AG04450 (cell line): Measurements from ENCODE around the gene IPO13. TPM values are rescaled to one million over a fixed set of nuclear protein-coding genes. Genes with fewer than 3 reads are reported as not detected.

Experiments
- CTCF ChIA-PET: fragments of 300-600, 350-600 bp; formaldehyde crosslinking; extraction: SDS; loops from one replicate; lab custom pipeline; 2022; ENCODE audit warnings: antibody characterized with exemption, inconsistent platforms; lab: Charles Lee
- POLR2A ChIA-PET: fragments of 350-600 bp; formaldehyde crosslinking; extraction: SDS; loops from one replicate; lab custom pipeline; 2021; ENCODE audit warnings: antibody characterized with exemption, inconsistent platforms; lab: Yijun Ruan, JAX
- DNase-seq: peaks from one replicate; pipeline ENCODE4 v3.0.0-alpha.2; 2011; ENCODE audit warnings: low read depth, low spot score
- H3K27ac ChIP-seq: one replicate; pipeline ENCODE4 v1.5.1; 2012; ENCODE audit warnings: low read depth, low read length, control low read depth
- H3K27me3 ChIP-seq: one replicate; pipeline ENCODE4 v1.6.0; 2012; ENCODE audit warnings: low read length; ENCODE audit not compliant: control insufficient read depth, insufficient read depth
- H3K4me3 ChIP-seq: 2 replicates; pipeline ENCODE4 v1.5.1; 2011; ENCODE audit warnings: mild to moderate bottlenecking, low read depth, low read length, control low read depth
- H3K9me3 ChIP-seq: 2 replicates; pipeline ENCODE4 v1.5.1; 2012; ENCODE audit warnings: low read length; ENCODE audit not compliant: control insufficient read depth, insufficient read depth
- CTCF ChIP-seq: IDR thresholded peaks from 2 replicates; pipeline ENCODE4 v1.5.1; 2011; ENCODE audit warnings: low read depth, low read length, control low read depth, inconsistent platforms
- polyA plus RNA-seq: library from polyadenylated mRNA; depleted of rRNA; stranded (reverse); fragments of >200 nt; gene quantifications from 2 replicates; pipeline ENCODE4 v1.2.3, GENCODE V29; 2011

The IPO13 gene
- polyA plus RNA-seq, 1 experiment = 11.2 TPM

- no peak for TF ChIP-seq CTCF
- no peak overlapping the region for H3K27ac ChIP-seq
- no peak for DNase-seq
- H3K4me3 ChIP-seq = no peak overlapping the region
- POLR2A ChIA-PET = no interaction called here
- H3K27me3 ChIP-seq = no peaks in the 10 kb centered on the region
- no peaks in the 10 kb centered on the region; the same call in 1 of the 2 replicates for H3K9me3 ChIP-seq
- CTCF ChIA-PET = interaction anchor here (1.1 to 1.8 kb wide), 2 partner anchors 34 to 80 kb away, joined by 3 to 4 read pairs; no protein-coding TSS in a partner anchor
These were observed 21.7 kb downstream of the IPO13 start for GRCh38 chr1:43968348-43968948.

GRCh38 chr1:43969416-43969745, 22.6 kb downstream of the IPO13 start:
- POLR2A ChIA-PET = interaction anchor here (0.7 kb wide), 1 partner anchor 62 kb away, joined by 3 read pairs; no protein-coding TSS in a partner anchor
- no peak for DNase-seq
- H3K27ac ChIP-seq = no peak overlapping the region
- H3K27me3 ChIP-seq = no peaks in the 10 kb centered on the region
- CTCF ChIA-PET = interaction anchor here (2.2 kb wide), 1 partner anchor 35 kb away, joined by 12 read pairs; no protein-coding TSS in a partner anchor
- TF ChIP-seq CTCF = no peak
- no peak overlapping the region for H3K4me3 ChIP-seq
- no peaks in the 10 kb centered on the region; the same call in 1 of the 2 replicates for H3K9me3 ChIP-seq

GRCh38 chr1:43969746-43970466, 23.2 kb downstream of the IPO13 start, which contains the start of gene DPH2:
TSS of gene DPH2 (plus strand) at chr1:43970010. CDS start at chr1:43970176, 166 bp downstream.
- Histone ChIP-seq H3K27ac (no peak within 1 kb of the TSS), H3K27me3 (no peaks in the 10 kb centered on the region), H3K4me3 (peak within 1 kb of the TSS; percentile 94), H3K9me3 (no peaks in the 10 kb centered on the region; the same call in none of the 2 replicates)
- no peak; the same call in 1 of the 2 replicates for TF ChIP-seq CTCF
- peak; percentile 91 for DNase-seq
- POLR2A ChIA-PET = interaction anchor here (0.7 to 1.1 kb wide), 2 partner anchors 22 to 62 kb away, joined by 3 read pairs; partner anchors contain the start of gene IPO13
- CTCF ChIA-PET = interaction anchor here (1.2 to 2.2 kb wide), 3 partner anchors 24 to 206 kb away, joined by 3 to 12 read pairs (median 6); no protein-coding TSS in a partner anchor

GRCh38 chr1:43970502-43970901, 23.8 kb downstream of the IPO13 start:
- ChIA-PET POLR2A (interaction anchor here (1.1 kb wide), 1 partner anchor 23 kb away, joined by 3 read pairs; the partner anchor contains the start of gene IPO13), CTCF (interaction anchor here (1.2 to 2.2 kb wide), 3 partner anchors 25 to 207 kb away, joined by 3 to 12 read pairs (median 6); no protein-coding TSS in a partner anchor)
- H3K27ac ChIP-seq = no peak overlapping the region

More at GRCh38 chr1:43970502-43970901, 23.8 kb downstream of the IPO13 start:
- H3K9me3 ChIP-seq = no peaks in the 10 kb centered on the region; the same call in none of the 2 replicates
- H3K4me3 ChIP-seq = peak overlapping the region; percentile 94
- no peak for DNase-seq
- TF ChIP-seq CTCF = no peak
- no peaks in the 10 kb centered on the region for H3K27me3 ChIP-seq
